Measurements from ENCODE around the gene ABCB11. TPM values are rescaled to one million over a fixed set of nuclear protein-coding genes. Genes with fewer than 3 reads are reported as not detected.

ABCB11 gene
- total RNA-seq, 2 experiments from 2014 or later: not detected

DNA sequence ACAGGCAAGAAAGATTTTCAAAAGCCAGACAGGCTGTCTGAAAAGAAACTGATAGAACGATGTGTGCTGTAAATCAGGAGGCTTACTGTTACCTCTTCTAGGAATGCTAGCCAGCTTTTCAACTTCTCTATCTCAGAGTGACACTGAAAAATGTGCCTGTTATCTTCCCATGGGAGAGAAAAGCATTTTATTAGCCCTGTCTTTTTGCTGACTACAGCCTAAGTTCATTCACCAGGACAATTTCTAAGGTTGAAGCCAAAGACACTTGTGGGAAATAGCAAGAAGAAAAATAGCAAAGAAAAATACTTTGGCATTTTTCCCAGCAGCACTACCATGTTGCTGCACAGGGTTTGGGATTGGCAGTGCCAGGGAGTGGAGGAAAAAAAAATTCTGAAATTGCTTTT is 34.0 kb downstream of the ABCB11 start:
- H3K4me1 Mint-ChIP-seq: peaks cover 3% of the 10 kb centered on the region
- no peaks in the 10 kb centered on the region for H3K9me3 Mint-ChIP-seq
- ChIA-PET CTCF (no interaction called here), POLR2A (no interaction called here)
- H3K27ac Mint-ChIP-seq: no peak overlapping the region
- no peaks in the 10 kb centered on the region for H3K36me3 Mint-ChIP-seq (ENCODE audit: low read depth)
- H3K4me3 Mint-ChIP-seq: no peak overlapping the region
- DNase-seq: no peak
- peaks cover 3% of the 10 kb centered on the region for H3K27me3 Mint-ChIP-seq

DNA sequence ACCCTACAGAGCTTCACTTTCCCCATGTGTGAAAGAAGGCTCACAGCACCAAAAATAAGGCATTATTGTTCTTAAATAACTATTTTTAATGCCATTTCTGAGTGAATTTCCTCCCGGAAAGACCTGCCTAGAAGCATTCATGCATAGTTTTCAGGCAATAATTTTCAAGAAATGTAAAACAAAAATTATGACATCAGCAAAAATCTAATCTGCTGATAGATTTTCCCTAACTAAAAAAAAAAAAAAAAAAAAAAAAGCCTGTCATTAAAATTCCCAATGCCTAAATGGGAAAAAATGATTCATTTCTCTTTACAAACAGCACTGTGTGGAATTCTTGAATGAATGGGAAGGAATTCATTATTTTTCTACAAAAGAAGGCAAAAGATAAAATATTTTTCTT is 35.4 kb downstream of the ABCB11 start:
- H3K27me3 Mint-ChIP-seq: peaks cover 3% of the 10 kb centered on the region
- H3K4me3 Mint-ChIP-seq: no peak overlapping the region
- no peaks in the 10 kb centered on the region for H3K9me3 Mint-ChIP-seq
- H3K27ac Mint-ChIP-seq: no peak overlapping the region
- H3K4me1 Mint-ChIP-seq: peaks cover 3% of the 10 kb centered on the region
- ChIA-PET POLR2A (no interaction called here), CTCF (no interaction called here)
- H3K36me3 Mint-ChIP-seq (ENCODE audit: low read depth): no peaks in the 10 kb centered on the region
- no peak for DNase-seq

DNA sequence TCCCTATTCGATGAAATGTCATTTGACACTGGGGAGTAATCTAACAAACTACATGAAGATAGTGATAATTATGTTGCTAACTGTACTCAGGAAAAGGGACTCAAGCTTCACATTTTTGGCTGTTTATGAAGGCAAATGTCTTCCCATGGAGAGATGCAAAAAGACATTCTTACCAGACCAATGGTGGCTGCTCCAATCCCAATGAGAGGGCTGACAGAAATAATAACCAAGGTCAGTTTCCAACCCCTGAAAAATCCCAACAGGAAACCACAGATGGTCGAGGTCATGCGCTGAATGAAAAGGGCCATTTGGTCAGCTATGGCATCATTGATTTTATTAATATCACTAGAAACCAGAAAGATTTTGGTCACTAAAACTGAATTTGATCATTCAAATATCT is 37.6 kb downstream of the ABCB11 start:
- H3K4me3 Mint-ChIP-seq: no peak overlapping the region
- no peak for DNase-seq
- peaks cover 3% of the 10 kb centered on the region for H3K27me3 Mint-ChIP-seq
- no peaks in the 10 kb centered on the region for H3K9me3 Mint-ChIP-seq
- ChIA-PET POLR2A (interaction anchor here (0.6 kb wide), 1 partner anchor 38 kb away, joined by 3 read pairs; no protein-coding TSS in a partner anchor), CTCF (interaction anchor here (1.4 kb wide), 1 partner anchor 10 kb away, joined by 3 read pairs; no protein-coding TSS in a partner anchor)
- no peaks in the 10 kb centered on the region for H3K36me3 Mint-ChIP-seq (ENCODE audit: low read depth)
- peaks cover 3% of the 10 kb centered on the region for H3K4me1 Mint-ChIP-seq
- H3K27ac Mint-ChIP-seq: no peak overlapping the region

DNA sequence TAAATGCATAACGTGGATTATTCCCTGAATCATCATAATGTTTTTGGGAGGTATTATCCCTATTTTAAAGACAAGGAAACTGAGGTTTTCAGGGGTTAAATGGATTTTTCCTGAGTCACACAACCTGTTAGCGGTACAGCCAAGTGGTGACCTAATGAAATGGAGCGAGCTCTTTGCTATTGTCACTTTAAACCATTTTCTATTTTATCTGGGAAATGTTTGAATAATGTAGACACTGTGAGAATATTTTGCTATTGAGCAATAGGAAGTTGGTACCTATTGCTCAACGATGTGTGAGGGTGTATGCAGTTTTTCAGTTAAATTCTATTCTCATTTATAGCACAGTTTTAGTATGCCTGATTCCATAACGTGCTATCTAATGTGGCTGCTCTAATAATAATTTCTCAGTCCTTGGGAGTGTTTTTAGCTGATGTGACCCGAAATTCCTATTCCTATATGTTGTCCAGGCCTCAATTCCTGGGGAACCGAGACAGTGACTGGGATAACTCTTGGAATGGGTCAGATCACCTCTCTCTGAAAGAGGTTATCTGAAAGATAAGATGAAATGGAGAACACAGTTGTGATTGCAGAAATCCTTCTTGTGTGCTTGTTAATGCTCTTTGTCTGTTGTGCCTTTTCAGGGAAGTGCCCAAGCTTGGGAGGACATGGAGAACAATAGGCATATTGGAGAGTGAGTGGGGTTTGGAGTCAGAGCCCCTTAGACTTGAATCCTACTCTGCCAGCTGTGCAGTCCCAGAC is 38.4 kb downstream of the ABCB11 start:
- Mint-ChIP-seq H3K27ac (no peak overlapping the region), H3K36me3 (ENCODE audit: low read depth) (no peaks in the 10 kb centered on the region), H3K27me3 (peaks cover 3% of the 10 kb centered on the region), H3K4me1 (peaks cover 3% of the 10 kb centered on the region), H3K9me3 (no peaks in the 10 kb centered on the region), H3K4me3 (no peak overlapping the region)
- no peak for DNase-seq
- POLR2A ChIA-PET: interaction anchor here (0.6 kb wide), 1 partner anchor 39 kb away, joined by 3 read pairs; no protein-coding TSS in a partner anchor
- CTCF ChIA-PET: interaction anchor here (0.6 to 1.4 kb wide), 2 partner anchors 9 to 1416 kb away, joined by 3 to 4 read pairs; no protein-coding TSS in a partner anchor

DNA sequence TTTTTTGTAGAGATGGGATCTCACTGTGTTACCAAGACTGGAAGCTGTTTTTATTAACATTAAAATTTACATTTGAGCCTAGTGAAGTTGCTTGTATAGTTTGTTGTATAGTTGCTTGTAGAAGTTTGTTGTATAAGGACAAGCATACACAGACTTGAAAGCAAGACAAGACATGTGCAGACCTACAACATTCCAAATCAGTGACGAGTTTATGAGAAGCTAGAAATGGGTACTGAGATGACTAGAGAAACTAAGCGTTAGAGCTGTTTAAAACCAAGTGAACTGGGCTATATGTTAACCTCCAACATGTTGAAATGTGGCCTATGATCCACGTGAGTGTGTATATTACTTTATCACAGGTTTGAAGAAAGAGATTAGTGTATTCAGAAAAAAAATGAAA is 39.1 kb downstream of the ABCB11 start:
- Mint-ChIP-seq H3K4me3 (no peak overlapping the region), H3K36me3 (ENCODE audit: low read depth) (no peaks in the 10 kb centered on the region), H3K27me3 (peaks cover 3% of the 10 kb centered on the region), H3K9me3 (no peaks in the 10 kb centered on the region), H3K4me1 (no peaks in the 10 kb centered on the region), H3K27ac (no peak overlapping the region)
- ChIA-PET POLR2A (no interaction called here), CTCF (no interaction called here)
- no peak for DNase-seq

DNA sequence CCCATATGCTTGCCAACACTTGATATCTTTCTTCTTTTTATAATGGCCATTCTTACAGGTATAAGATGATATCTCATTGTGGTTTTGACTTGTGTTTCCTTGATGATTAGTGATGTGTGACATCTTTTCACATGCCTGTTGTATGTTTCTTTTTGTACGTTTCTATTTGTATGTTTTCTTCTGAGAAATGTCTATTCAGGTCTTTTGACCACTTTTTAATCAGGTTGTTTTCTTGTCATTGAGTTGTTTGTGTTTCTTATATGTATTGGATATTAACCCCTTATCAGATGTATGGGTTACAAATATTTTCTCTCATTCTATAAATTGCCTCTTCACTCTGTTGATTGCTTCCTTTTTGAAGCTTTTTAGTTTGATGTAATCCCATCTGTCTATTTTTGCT is 42.4 kb downstream of the ABCB11 start:
- Mint-ChIP-seq H3K4me3 (no peak overlapping the region), H3K9me3 (no peaks in the 10 kb centered on the region), H3K36me3 (ENCODE audit: low read depth) (no peaks in the 10 kb centered on the region), H3K4me1 (no peaks in the 10 kb centered on the region), H3K27me3 (no peaks in the 10 kb centered on the region), H3K27ac (no peak overlapping the region)
- no peak for DNase-seq
- CTCF ChIA-PET: no interaction called here
- POLR2A ChIA-PET: no interaction called here

DNA sequence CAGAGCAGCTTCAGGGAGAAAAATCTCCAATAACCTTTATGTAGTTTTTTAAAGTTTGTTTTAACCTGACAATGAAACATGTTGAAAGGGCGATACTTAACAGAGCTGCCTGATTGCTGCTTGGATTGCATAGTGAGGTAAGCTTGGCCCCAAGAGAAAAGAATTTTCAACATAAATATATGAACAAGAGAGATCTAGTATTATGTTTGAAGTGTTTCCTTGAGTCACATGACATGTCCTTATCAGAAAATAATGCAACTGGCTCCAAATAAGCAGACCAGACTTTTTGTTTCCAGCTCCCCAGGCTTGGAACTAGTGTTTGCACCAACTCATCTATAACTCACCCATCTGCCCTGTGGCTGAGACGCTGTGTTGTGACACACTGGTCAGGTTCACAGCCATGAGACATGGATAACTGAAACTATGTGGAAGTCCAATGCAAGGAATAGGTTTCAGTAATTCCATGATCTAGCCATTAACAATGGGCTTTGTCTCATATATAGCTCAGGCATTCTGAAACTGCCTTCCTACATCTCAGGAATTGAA is 44.7 kb downstream of the ABCB11 start:
- ChIA-PET POLR2A (no interaction called here), CTCF (interaction anchor here (0.9 kb wide), 1 partner anchor 123 kb away, joined by 3 read pairs; no protein-coding TSS in a partner anchor)
- Mint-ChIP-seq H3K4me3 (no peak overlapping the region), H3K36me3 (ENCODE audit: low read depth) (no peaks in the 10 kb centered on the region), H3K9me3 (no peaks in the 10 kb centered on the region), H3K27ac (no peak overlapping the region), H3K27me3 (no peaks in the 10 kb centered on the region), H3K4me1 (no peaks in the 10 kb centered on the region)
- DNase-seq: no peak

DNA sequence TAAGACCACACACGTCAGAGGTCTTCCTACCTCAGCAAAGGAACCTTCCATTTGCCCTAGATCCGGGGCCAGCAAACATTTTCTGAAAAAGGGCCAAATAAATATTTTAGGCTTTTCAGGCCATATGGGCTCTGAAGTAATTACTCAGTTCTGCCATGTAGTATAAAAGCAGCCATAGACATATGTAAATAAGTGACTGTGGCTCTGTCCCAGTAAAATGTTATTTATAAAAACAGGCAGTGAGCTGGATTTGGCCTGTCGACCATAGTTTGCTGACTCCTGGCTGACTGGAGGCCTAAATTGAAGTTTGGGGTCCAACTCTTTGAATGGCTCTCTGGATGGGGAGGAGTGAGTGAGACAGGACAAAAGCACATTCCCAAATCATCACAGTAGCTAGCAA is 49.5 kb downstream of the ABCB11 start:
- POLR2A ChIA-PET: no interaction called here
- no peak for DNase-seq
- no peaks in the 10 kb centered on the region for H3K9me3 Mint-ChIP-seq
- CTCF ChIA-PET: no interaction called here
- H3K27me3 Mint-ChIP-seq: no peaks in the 10 kb centered on the region
- H3K36me3 Mint-ChIP-seq (ENCODE audit: low read depth): no peaks in the 10 kb centered on the region
- H3K4me1 Mint-ChIP-seq: no peaks in the 10 kb centered on the region
- H3K4me3 Mint-ChIP-seq: no peak overlapping the region
- no peak overlapping the region for H3K27ac Mint-ChIP-seq

DNA sequence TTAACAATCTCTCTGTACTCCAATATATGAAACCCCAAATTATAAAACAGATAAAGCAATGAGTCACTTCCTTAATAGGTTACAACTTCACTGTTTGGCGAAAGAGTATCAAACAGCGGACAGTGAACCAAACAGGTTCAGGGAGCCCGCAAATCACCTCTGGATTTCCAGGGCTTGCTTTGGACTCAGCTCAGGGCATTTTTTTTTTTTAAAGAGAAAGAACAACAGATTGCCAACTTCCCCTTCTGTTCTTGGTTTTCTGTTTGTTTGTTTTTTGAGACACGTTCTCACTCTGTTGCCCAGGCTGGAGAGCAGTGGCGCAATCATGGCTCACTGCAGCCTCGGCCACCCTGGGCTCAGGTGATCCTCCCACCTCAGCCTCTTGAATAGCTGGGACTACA is 52.7 kb downstream of the ABCB11 start:
- no peak overlapping the region for H3K4me3 Mint-ChIP-seq
- no peaks in the 10 kb centered on the region for H3K27me3 Mint-ChIP-seq
- ChIA-PET POLR2A (no interaction called here), CTCF (no interaction called here)
- no peaks in the 10 kb centered on the region for H3K9me3 Mint-ChIP-seq
- no peaks in the 10 kb centered on the region for H3K4me1 Mint-ChIP-seq
- no peak overlapping the region for H3K27ac Mint-ChIP-seq
- no peaks in the 10 kb centered on the region for H3K36me3 Mint-ChIP-seq (ENCODE audit: low read depth)
- no peak for DNase-seq

DNA sequence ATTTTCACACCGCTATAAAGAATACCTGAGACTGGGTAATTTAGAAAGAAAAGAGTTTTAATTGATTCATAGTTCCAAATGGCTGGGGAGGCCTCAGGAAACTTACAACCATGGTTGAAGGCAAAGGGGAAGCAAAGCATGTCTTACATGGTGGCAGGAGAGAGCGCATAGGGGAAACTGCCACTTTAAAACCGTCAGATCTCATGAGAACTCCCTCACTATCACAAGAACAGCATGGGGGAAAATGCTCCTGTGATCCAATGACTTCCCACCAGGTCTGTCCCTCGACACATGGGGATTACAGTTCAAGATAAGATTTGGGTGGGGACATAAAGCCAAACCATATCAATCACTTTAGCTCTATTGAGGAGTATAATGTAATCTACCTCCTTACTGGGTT is 53.5 kb downstream of the ABCB11 start:
- H3K4me3 Mint-ChIP-seq: no peak overlapping the region
- H3K36me3 Mint-ChIP-seq (ENCODE audit: low read depth): no peaks in the 10 kb centered on the region
- no peak for DNase-seq
- H3K27me3 Mint-ChIP-seq: no peaks in the 10 kb centered on the region
- H3K9me3 Mint-ChIP-seq: no peaks in the 10 kb centered on the region
- no peak overlapping the region for H3K27ac Mint-ChIP-seq
- CTCF ChIA-PET: no interaction called here
- H3K4me1 Mint-ChIP-seq: no peaks in the 10 kb centered on the region
- POLR2A ChIA-PET: no interaction called here

DNA sequence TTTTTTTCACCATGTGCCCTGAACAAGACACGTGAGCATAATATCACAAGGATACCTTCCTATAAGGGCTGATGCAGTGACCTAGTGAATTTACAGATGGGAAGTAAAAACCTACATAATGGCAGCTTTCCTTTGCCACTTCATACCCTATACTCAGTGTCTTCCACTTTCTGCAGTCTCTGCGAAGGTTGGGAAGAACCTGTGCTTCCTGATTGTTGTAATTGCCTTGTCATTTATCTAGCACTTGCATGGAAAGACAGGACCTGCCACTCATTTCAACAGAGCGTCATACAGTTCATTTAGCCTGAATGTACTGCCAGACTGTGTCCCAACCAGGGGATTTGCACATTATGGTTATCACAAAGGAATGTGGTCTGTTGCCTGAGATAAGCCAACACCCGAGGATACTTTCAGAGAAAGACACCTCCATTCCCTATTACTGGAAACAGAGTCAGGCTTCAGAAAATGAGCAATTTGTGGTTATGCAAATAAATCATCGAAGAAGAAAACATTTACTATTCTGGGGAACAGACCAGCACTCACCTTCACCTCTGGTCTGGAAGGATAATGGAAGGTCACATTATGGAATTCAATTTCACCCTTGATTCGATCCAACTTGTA is 55.0 kb downstream of the ABCB11 start:
- no peaks in the 10 kb centered on the region for H3K4me1 Mint-ChIP-seq
- ChIA-PET CTCF (no interaction called here), POLR2A (no interaction called here)
- no peaks in the 10 kb centered on the region for H3K27me3 Mint-ChIP-seq
- H3K9me3 Mint-ChIP-seq: no peaks in the 10 kb centered on the region
- no peak overlapping the region for H3K27ac Mint-ChIP-seq
- H3K36me3 Mint-ChIP-seq (ENCODE audit: low read depth): no peaks in the 10 kb centered on the region
- DNase-seq: no peak
- no peak overlapping the region for H3K4me3 Mint-ChIP-seq

DNA sequence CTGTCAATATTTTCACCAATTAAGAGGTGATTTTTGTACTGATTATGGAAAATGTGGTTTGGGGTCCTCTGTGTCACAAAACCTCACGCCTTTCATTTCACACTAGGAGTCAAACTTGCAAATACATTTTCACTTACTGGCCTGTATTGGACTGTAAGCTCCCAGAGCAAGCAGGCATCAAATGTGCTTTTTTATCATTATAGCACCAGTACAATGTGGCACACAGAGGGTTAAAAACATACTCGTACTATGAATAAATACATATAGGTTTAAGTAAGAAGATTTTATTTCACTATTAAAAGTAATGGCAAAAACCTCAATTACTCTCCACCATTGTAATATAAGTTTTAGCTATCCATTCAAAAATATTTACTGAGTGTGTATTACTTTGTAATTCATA is 56.7 kb downstream of the ABCB11 start:
- POLR2A ChIA-PET: interaction anchor here (1.0 to 1.5 kb wide), 2 partner anchors 10 to 490 kb away, joined by 4 to 5 read pairs; no protein-coding TSS in a partner anchor
- Mint-ChIP-seq H3K9me3 (no peaks in the 10 kb centered on the region), H3K4me3 (no peak overlapping the region), H3K27me3 (no peaks in the 10 kb centered on the region), H3K4me1 (no peaks in the 10 kb centered on the region), H3K36me3 (ENCODE audit: low read depth) (no peaks in the 10 kb centered on the region), H3K27ac (no peak overlapping the region)
- no peak for DNase-seq
- CTCF ChIA-PET: interaction anchor here (0.6 to 0.9 kb wide), 2 partner anchors 10 to 166 kb away, joined by 4 to 5 read pairs; no protein-coding TSS in a partner anchor

DNA sequence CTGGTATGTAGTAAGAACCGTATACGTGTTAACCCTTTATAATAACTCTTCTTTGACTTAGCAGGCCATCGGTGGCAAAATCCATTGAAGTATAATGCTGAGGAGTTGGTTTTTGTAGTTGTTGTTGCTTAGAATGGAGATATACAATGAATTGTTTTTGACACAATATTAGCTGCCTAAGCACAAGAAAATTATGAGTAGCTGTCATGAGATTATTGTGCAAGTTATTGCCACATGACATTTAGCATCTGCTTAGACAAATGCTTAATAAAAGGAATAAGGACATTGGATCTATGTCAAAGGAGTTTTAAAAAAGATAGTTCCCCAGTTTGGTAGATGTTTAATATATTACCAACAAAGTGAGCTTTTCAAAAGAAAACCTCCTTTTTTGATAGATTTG is 59.9 kb downstream of the ABCB11 start:
- Mint-ChIP-seq H3K4me1 (no peaks in the 10 kb centered on the region), H3K27me3 (no peaks in the 10 kb centered on the region), H3K9me3 (no peaks in the 10 kb centered on the region), H3K27ac (no peak overlapping the region), H3K36me3 (ENCODE audit: low read depth) (no peaks in the 10 kb centered on the region), H3K4me3 (no peak overlapping the region)
- CTCF ChIA-PET: interaction anchor here (0.8 to 2.9 kb wide), 3 partner anchors 10 to 160 kb away, joined by 3 to 8 read pairs (median 3); no protein-coding TSS in a partner anchor
- no peak for DNase-seq
- POLR2A ChIA-PET: no interaction called here

Measured in activated CD4-positive, alpha-beta memory T cell treated with anti-CD3 and anti-CD28 coated beads, Interleukin-2, amount 10 ng/mL, durations not matched to agents 7 days and 5 days (primary cell).